GM12874 (cell line): ENCODE results near the gene EME2.

Experiments used
- TF ChIP-seq, protein P1 (sequence below): IDR thresholded peaks from 2 replicates; pipeline ENCODE4 v1.5.1; 2011; ENCODE audit warnings: low read depth, mild to moderate bottlenecking, control low read depth, low read length, moderate library complexity; ENCODE audit not compliant: insufficient read depth

Gene EME2, protein sequence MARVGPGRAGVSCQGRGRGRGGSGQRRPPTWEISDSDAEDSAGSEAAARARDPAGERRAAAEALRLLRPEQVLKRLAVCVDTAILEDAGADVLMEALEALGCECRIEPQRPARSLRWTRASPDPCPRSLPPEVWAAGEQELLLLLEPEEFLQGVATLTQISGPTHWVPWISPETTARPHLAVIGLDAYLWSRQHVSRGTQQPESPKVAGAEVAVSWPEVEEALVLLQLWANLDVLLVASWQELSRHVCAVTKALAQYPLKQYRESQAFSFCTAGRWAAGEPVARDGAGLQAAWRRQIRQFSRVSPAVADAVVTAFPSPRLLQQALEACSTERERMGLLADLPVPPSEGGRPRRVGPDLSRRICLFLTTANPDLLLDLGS

GRCh38 chr16:1772362-1772907 lies at the start of gene EME2:
TSS of gene EME2 (plus strand) at chr16:1772810. CDS start at chr16:1773228, 418 bp downstream.
- TF ChIP-seq, protein P1, sequence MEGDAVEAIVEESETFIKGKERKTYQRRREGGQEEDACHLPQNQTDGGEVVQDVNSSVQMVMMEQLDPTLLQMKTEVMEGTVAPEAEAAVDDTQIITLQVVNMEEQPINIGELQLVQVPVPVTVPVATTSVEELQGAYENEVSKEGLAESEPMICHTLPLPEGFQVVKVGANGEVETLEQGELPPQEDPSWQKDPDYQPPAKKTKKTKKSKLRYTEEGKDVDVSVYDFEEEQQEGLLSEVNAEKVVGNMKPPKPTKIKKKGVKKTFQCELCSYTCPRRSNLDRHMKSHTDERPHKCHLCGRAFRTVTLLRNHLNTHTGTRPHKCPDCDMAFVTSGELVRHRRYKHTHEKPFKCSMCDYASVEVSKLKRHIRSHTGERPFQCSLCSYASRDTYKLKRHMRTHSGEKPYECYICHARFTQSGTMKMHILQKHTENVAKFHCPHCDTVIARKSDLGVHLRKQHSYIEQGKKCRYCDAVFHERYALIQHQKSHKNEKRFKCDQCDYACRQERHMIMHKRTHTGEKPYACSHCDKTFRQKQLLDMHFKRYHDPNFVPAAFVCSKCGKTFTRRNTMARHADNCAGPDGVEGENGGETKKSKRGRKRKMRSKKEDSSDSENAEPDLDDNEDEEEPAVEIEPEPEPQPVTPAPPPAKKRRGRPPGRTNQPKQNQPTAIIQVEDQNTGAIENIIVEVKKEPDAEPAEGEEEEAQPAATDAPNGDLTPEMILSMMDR = no peak

DNA sequence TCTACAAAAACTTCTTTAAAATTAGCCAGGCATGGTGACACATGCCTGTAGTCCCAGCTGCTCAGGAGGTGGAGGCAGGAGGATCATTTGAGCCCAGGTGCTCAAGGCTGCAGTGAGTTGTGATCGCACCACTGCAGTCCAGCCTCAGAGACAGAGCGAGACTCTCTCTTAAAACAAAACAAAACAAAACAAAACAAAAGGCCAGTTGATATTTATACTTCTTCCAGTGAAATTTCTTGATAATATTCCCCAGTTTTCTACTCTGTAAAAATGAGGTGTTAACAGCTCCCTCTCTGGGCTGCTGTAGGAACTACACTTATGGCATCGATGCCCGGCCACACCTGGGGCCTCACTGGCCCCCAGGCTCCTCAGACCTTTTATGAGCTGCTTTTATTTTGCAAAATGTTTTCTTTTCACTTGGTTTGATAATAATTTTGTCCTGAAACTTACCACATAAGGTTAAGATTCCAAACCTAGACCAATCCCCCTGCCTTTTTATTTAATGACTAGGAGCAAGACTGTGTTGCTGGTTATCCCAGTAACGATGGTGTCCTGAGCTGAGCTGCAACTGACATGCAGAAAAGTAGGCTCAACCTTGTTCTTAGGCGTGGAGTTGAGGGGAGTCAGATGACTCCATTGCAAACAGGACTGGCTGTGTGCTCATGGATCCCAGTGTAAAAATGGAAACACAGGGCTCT lies 49.0 kb upstream of the EME2 start:
- TF ChIP-seq, protein P1 = peak; percentile 70

GRCh38 chr16:1724491-1724890 lies 48.1 kb upstream of the EME2 start:
- TF ChIP-seq, protein P1 = no peak

- TF ChIP-seq, protein P1 = no peak
Observed at GRCh38 chr16:1726661-1727502, 45.7 kb upstream of the EME2 start.

GRCh38 chr16:1727651-1728624 lies 44.7 kb upstream of the EME2 start:
- TF ChIP-seq, protein P1 = no peak

DNA sequence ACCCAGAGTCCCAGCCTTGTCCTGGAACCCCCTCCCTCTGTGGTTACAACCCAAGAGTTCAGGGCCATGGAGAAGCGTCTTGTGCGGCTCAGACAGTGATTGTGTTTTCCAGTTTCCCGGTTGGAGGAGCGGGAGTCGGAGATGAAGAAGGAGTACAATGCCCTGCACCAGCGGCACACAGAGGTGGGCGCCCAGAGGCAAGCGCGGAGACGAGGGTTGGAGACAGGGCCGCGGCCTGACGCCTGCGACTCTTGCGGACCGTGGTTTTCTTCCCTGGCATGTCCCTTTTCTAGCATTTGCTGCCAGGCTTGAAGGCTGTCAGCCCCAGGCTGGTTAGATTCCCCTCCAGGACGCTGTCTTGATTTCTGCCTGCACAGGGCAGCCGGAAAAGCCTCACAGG lies 43.6 kb upstream of the EME2 start:
- TF ChIP-seq, protein P1 = no peak
